Left lobe of liver (tissue), 2 donors: ENCODE measurements around the gene UGT1A10. TPM values are rescaled to one million over a fixed set of nuclear protein-coding genes. Genes with fewer than 3 reads are reported as not detected.
"Not testable (repeated sequence)": the region's sequence is repeated elsewhere in the genome, so short reads cannot be mapped to it uniquely, and the experiment has no call there.

Experiments used
- ATAC-seq: fragments of 200-7000 bp; cut with Tn5 transposase; one replicate; pipeline ENCODE4 v1.9.1; 2020; ENCODE audit warnings: mild to moderate bottlenecking, moderate library complexity
- DNase-seq: peaks from one replicate; pipeline ENCODE4 v3.0.0-alpha.2; 2020; ENCODE audit warnings: low spot score
- total RNA-seq: library from RNA; stranded (reverse); gene quantifications from one replicate; pipeline ENCODE4 v1.2.1, GENCODE V29; 2021
- donor health status: DM: no; HTN: no; CAD: no; lungs with moderate emphysema.
- donor health status: DM: no; HTN: yes; CAD: no.

The UGT1A10 gene
- 0.45 TPM for total RNA-seq

DNA sequence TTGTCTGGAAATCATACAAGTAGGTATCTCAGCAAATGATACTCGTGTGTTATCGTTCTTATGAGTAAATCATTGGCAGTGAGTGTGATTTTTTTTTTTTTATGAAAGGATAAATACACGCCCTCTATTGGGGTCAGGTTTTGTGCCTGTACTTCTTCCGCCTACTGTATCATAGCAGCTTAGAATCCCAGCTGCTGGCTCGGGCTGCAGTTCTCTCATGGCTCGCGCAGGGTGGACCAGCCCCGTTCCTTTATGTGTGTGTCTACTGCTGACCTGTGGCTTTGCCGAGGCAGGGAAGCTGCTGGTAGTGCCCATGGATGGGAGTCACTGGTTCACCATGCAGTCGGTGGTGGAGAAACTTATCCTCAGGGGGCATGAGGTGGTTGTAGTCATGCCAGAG, at the start of gene UGT1A10:
Gene UGT1A10, plus strand, starts transcription at position 143 of the 400 bp plus-strand sequence. Its CDS starts 75 bp downstream, at position 218.
- ATAC-seq, DNase-seq: not testable (repeated sequence)

DNA sequence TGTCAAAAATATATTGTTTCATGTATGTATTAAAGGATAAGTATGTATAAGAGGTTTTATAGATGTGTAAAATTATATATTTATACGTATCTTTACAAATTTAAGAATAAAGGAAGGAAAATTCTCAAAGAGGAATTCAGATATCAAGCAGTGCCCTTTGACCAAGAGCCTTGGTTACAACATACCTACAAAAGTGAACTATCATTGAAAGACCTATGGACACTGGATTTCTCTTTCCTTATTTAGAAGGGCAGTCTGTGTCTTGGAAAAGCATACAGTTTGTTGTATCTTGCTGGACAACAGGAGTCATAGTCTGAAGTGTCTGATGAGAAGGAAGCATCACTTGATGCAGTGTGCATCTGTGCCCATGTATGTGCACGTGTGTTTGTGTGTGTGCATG, 47.8 kb upstream of the UGT1A10 start:
- no peak for DNase-seq
- no peak for ATAC-seq

DNA sequence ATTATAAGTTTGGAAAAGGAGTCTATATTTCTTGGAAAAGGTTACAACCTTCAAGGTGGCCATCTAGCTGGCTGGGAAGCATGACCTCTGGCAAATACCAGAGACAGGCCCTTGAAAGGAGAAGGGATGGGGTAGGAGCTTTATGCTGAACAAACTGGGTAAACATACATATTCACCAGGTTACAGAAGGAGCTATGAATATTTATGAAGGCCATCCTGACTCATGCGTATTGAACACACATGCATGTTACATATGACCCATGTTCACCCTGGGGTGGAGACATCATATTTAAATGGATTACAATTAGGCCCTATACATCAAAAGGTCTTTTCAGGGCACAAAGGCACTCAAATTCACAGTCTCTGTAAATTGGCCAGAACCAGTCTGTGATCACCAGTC, 43.5 kb upstream of the UGT1A10 start:
- not testable (repeated sequence) for ATAC-seq, DNase-seq

DNA sequence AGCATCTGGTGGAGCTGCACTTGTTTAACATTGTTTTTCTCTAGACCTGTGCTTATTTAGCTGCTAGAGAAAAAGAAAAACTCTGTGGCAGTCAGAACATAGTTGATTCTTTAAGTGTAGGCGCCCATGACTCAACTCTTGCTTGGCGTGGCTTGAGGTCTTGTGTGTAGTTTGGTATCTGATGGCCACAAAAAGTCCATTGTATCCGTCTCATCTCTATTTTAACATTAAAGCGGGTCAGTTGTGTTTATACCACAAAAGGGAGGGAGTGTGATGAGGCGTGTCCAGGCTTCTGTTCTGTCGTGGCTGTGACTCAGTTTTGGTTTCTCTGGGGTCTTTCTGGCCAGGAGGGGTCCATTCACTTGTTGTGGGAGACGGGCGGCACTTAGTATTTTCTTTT, 43.0 kb upstream of the UGT1A10 start:
- DNase-seq = no peak
- ATAC-seq = no peak

DNA sequence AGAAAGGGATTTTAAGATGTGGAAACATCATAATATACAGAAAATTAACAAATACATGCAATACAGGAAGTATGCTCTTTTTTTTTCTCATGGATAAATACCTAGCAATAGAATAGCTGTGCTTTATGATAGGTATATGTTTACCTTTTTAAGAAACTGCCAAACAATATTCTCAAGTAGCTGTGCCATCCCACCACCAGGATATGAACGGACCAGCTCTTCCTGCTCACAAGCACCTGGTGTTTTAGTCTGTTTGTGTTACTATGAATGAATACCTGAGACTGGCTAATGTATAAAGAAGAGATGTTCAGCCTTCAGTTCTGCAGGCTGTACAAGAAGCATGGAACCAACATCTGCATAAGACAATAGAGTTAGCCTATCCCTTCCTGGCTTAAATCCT, 38.7 kb upstream of the UGT1A10 start:
- ATAC-seq = no peak
- no peak for DNase-seq

DNA sequence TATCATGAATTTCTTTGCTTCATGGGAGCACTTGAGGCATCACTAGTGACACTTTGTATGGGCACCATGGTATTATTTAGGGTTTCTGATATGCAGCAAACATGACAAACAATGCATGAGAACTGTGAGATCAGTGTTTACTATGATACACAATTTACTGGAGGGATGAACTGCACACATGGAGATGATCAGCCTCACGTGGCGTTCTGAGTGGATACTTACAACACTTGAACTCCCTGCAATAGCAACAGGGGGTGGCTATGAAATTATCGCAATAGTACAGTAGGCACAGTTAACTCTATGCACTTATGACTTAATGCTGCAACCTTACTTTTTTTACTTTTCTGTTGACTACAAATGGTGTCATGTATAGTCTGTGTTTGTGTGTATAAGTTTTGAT, 37.3 kb upstream of the UGT1A10 start:
- no peak for ATAC-seq

DNA sequence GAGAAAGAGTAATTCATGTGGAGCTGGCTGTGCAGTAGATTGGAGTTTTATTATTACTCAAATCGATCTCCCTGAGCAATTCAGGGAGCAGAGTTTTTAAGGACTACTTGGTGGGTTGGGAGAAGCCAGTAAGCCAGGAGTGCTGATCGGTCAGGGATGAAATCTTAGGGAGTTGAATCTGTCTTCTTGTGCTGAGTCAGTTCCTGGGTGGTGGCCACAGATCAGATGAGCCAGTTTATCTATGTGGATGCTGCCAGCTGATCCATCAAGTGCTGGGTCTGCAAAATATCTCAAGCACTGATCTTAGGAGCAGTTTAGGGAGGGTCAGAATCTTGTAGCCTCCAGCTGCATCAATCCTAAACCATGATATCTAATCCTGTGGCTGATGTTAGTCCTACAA, 35.9 kb upstream of the UGT1A10 start:
- DNase-seq (no peak), ATAC-seq (no peak)

More for the DNA sequence above, 37.3 kb upstream of the UGT1A10 start:
- DNase-seq = no peak

DNA sequence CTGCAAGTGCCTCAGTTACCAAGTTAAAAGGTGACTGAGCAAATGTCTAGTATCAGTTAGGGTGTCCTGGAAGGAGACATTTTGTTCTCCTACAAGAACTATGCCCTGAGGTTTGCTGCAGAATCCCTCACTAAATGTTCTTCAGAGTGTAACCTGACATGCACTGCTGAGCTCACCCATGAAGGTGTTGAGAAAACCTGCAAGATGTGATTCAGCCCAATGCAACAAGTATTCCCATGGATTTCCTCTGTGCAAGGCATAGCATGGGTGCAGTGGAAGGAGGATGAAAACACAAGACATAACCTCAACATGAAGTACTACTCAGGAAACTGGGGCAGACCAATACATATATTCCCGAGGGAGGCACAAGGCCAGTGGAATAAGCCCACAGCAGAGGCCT, 34.2 kb upstream of the UGT1A10 start:
- no peak for ATAC-seq
- DNase-seq = no peak

DNA sequence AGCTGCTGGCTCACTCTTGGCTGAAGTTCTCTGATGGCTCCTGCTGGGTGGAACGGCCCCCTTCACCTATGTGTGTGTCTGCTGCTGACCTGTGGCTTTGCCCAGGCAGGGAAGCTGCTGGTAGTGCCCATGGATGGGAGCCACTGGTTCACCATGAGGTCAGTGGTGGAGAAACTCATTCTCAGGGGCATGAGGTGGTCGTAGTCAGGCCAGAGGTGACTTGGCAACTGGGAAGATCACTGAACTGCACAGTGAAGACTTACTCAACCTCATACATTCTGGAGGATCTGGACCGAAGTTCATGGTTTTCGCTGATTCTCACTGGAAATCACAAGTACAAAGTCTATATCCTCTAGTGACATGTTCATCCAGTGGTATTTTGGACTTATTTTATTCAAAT, 32.7 kb upstream of the UGT1A10 start:
- DNase-seq (peak; percentile 85), ATAC-seq (peak; percentile 81)

DNA sequence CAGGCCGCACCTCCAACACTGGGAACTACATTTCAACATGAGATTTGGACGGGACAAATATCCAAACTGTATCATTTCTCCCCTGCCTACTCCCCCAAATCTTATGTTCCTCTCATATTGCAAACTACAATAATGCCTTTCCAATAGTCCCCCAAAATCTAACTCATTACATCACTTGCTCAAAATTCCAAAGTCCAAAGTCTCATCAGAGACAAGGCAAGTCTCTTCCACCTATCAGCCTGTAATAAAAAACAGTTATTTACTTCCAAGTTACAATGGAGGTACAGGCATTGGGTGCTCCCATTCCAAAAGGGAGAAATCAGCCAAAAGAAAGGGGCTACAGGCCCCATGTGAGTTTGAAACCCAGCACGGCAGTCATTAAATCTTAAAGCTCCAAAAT, 31.4 kb upstream of the UGT1A10 start:
- ATAC-seq (no peak), DNase-seq (no peak)

DNA sequence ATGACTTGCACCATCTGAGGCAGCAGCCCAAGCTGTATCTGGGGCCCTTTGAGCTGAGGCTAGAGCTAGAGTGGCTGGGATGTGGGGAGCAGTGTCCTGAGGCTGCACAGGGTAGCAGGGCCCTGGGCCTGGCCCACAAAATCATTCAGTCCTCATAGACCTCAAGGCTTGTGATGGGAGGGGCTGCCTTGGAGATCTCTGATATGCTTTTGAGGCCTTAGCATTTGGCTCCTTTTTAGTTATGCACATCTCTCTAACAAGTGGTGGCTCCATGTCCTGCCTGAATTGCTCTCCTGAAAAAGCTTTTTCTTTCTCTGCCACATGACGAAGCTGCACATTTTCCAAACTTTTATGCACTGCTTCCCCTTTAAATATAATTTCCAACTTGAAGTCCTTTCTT, 30.6 kb upstream of the UGT1A10 start:
- ATAC-seq = no peak
- no peak for DNase-seq

DNA sequence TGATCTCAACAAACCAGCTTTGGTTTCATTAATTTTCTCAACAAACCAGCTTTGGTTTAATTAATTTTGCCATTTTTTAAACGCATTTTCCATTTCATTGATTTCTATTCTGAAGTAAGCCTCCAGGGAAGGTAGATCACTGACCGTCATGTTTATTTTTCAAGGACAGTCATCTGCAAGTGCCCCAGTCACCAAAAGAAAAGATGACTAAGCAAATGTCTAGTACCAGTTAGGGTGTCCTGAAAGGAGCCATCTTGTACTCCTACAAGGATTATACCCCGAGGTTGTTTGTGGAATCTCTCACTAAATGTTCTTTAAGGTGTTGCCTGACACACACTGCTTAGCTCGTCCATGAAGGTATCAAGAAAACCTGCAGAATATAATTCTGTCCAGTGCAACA, 25.0 kb upstream of the UGT1A10 start:
- DNase-seq = no peak
- no peak for ATAC-seq

DNA sequence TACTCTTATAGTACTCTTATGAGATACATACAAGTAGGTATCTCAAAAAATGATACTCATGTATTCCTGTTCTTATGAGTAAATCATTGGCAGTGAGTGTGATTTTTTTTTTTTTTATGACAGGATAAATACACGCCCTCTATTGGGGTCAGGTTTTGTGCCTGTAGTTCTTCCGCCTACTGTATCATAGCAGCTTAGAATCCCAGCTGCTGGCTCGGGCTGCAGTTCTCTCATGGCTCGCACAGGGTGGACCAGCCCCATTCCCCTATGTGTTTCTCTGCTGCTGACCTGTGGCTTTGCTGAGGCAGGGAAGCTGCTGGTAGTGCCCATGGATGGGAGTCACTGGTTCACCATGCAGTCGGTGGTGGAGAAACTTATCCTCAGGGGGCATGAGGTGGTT, 18.8 kb upstream of the UGT1A10 start, which contains the start of gene UGT1A8:
Gene UGT1A8, plus strand, starts transcription at position 158 of the 400 bp plus-strand sequence. Its CDS starts 75 bp downstream, at position 233.
- not testable (repeated sequence) for ATAC-seq

DNA sequence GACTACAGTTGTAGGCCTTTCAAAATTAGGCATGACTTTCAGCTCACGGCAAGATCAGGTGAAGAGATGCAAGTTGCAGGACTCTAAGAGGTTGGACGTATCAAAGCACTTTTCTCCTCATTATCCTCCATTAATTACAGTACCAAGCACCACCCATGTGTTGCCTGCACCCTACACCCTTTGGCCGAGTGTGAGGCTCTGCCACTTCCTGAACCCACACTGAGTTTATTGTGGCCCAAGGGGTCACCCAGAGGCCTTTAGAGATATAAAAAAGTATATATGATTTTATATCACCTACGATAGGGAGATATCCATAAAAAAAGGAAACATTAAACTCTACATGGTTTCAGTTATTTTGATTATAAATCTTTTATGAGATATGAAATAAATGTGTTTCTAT, 16.0 kb upstream of the UGT1A10 start:
- ATAC-seq (no peak), DNase-seq (no peak)

More for the DNA sequence above, 18.8 kb upstream of the UGT1A10 start, which contains the start of gene UGT1A8:
- DNase-seq = not testable (repeated sequence)

DNA sequence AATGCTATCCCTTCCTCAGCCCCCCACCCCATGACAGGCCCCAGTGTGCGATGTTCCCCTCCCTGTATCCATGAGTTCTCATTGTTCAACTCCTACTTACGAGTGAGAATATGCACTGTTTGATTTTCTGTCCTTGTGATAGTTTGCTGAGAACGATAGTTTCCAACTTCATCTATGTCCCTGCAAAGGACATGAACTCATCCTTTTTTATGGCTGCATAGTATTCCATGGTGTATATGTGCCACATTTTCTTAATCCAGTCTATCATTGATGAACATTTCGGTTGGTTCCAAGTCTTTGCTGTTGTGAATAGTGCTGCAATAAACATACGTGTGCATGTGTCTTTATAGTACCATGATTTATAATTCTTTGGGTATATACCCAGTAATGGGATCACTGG, 14.4 kb upstream of the UGT1A10 start:
- ATAC-seq = not testable (repeated sequence)

DNA sequence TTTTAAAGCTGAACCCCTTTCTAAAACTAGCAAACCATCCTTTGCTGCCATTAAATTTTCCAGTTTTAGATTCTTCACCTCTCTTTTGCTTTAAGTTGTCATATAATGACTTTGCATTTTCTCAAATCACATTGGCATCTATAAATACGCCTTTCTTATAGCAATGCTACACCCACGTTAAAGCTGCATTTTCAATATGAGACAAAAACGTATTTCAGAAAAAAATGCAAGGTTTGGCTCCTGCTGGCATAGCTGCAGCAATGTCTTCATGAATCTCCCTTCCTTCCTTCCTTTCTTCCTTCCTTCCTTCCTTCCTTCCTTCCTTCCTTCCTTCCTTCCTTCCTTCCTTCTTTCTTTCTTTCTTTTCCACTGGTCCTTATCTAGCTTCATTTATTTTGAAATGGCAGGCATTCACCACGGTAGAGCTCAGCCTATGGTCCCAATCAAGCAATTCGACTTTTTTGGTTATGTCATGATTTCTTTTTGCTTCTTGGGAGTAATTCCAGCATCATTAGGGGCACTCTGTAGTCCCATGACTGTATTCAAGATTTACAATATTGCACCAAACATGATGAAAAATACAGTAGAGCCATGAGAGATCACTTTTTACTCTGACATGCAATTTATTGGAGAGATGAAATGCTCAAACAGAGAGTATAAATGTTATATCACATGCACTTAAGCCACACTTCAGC, 8.8 kb upstream of the UGT1A10 start:
- DNase-seq = no peak
- ATAC-seq = no peak

More for the DNA sequence above, 14.4 kb upstream of the UGT1A10 start:
- not testable (repeated sequence) for DNase-seq

DNA sequence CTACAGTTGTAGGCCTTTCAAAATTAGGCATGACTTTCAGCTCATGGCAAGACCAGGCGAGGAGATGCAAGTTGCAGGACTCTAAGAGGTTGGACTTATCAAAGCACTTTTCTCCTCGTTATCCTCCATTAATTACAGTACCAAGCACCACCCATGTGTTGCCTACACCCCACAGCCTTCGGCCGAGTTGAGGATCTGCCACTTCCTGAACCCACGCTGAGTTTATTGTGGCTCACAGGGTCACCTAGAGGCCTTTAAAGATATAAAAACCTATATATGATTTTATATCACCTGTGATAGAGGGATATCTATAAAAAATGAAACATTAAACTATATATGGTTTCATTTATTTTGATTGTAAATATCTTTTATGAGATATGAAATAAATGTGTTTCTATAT, 2.6 kb downstream of the UGT1A10 start:
- DNase-seq = no peak
- no peak for ATAC-seq

DNA sequence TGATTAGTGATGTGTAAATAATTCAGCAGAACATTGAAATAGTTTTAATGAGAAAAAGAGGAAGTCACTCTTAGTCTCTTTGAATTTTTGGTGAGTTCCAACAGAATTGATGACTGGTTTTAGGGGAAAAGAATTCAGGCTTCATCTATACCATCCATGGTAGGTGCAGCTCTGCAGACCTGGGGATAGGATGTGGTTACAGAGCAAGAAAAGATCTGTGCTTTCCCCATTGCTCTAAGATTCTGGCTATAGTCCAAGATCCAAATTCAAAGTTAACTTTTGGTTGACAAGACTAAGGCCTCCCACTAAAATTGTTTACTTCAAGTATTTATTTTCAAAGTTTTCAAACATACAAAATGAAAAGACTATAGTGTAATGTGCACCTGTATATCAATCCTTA, 3.6 kb downstream of the UGT1A10 start:
- DNase-seq (no peak), ATAC-seq (no peak)

DNA sequence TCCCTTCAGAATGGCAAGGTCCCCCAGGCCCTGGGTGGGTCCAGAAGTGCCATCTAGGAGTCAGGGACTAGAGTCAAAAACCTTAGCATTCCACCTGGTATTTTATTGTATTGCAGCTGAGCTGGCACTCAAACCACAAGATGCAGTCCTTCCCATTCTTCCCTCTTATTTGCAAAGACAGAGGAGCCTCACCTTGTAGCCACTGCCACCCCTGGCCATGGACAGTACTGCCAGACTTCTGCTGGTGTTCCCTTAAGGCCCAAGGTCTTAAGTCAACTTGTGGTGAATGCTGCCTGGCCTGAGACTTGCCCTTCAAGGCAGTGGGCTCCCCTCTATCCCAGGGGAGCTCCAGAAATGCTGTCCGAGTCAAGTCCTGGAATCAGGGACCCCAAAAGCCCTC, 6.9 kb downstream of the UGT1A10 start:
- DNase-seq (no peak), ATAC-seq (peak; percentile 78)

DNA sequence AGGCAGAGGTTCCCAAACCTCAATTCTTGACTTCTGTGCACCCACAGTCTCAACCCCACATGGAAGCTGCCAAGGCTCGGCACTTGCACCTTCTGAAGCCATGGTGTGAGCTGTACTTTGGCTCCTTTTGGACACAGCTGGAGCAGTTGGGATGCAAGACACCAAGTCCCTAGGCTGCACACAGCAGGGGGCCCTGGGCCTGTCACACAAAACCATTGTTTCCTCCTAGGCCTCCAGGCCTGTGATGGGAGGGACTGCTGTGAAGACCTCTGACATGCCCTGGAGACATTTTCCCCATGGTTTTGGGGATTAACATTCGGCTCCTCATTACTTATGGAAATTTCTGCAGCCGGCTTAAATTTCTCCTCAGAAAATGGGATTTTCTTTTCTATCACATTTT, 9.8 kb downstream of the UGT1A10 start:
- not testable (repeated sequence) for ATAC-seq

DNA sequence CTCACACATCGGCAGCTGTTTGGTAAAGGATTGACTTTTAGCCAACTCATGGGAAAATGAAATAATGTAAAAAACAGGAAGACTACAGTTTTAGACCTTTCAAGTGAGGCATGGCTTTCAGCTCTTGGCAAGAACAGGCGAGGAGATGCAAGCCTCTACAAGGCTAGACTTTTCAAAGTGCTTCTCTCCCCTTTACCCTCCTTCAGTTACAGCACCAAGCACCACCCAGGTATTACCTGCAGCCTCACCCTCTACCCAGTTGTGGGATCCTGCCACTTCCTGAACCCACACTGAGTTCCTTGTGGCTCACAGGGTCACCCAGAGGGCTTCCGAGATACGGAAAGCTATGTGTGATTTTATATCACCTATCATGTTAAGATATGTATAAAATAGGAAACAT, 14.7 kb downstream of the UGT1A10 start:
- DNase-seq (no peak), ATAC-seq (no peak)

More for the DNA sequence above, 9.8 kb downstream of the UGT1A10 start:
- DNase-seq = not testable (repeated sequence)

DNA sequence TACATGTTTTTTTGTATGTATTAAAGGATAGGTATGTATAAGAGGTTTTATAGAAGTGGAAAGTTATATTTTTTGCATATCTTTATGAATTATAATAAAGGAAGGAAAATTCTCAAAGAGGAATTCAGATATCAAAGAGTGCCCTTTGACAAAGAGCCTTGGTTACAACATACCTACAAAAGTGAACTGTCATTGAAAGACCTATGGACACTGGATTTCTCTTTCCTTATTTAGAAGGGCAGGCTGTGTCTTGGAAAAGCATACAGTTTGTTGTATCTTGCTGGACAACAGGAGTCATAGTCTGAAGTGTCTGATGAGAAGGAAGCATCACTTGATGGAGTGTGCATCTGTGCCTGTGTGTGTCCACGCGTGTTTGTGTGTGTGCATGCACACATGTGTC, 15.2 kb downstream of the UGT1A10 start:
- DNase-seq (no peak), ATAC-seq (no peak)

DNA sequence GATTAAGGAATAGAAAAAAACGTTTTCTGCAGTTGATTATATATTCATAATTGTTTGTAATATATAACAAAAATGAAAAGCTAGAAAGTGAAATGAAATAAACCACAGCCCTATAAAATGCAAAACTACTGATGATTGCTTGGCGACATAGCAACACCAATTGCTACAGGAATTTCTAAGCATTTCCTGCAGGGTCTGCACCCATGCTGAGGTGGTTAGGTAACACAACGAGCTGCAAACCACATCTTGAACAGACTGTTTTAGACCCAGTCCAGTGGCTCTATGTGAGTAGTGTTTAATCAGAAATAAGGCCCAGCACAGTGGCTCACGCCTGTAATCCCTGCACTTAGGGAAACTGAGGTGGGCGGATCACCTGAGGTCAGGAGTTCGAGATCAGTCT, 18.3 kb downstream of the UGT1A10 start:
- DNase-seq (no peak), ATAC-seq (no peak)
